Measurements from ENCODE around the gene SMARCAL1.

DNA sequence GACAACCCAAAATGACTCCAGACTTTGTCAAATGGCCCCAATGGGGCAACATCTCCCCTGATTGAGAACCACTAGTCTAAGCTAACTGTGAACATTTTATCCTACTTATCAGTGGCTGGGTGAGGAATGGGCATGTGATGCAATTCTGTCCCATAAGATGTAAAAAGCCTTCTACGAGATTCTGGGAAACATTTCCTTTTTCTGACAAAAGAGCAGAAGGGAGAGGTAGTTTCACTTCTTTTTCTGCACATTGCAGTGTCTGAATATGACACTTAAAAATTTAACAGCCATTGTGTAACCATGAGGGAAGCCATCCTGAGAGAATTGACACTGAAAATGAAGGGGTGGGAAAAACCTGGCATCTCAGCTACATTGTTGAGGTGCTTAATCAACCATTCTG, 22.7 kb upstream of the SMARCAL1 start:
- TF ChIP-seq, protein P1, sequence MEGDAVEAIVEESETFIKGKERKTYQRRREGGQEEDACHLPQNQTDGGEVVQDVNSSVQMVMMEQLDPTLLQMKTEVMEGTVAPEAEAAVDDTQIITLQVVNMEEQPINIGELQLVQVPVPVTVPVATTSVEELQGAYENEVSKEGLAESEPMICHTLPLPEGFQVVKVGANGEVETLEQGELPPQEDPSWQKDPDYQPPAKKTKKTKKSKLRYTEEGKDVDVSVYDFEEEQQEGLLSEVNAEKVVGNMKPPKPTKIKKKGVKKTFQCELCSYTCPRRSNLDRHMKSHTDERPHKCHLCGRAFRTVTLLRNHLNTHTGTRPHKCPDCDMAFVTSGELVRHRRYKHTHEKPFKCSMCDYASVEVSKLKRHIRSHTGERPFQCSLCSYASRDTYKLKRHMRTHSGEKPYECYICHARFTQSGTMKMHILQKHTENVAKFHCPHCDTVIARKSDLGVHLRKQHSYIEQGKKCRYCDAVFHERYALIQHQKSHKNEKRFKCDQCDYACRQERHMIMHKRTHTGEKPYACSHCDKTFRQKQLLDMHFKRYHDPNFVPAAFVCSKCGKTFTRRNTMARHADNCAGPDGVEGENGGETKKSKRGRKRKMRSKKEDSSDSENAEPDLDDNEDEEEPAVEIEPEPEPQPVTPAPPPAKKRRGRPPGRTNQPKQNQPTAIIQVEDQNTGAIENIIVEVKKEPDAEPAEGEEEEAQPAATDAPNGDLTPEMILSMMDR (IDR thresholded peaks at IDR 0.05) = no peak
- TF ChIP-seq ZNF232 (CRISPR knock-in tag; IDR thresholded peaks at IDR 0.05) (no peak), SMAD4 (CRISPR knock-in tag; IDR thresholded peaks at IDR 0.05) (no peak), OVOL2 (CRISPR knock-in tag; IDR thresholded peaks at IDR 0.05; ENCODE audit: borderline replicate concordance) (no peak), NR1H2 (CRISPR knock-in tag; IDR thresholded peaks at IDR 0.05) (no peak), KAT7 (CRISPR knock-in tag; IDR thresholded peaks at IDR 0.05; ENCODE audit: borderline replicate concordance) (no peak)
- TF ChIP-seq, protein P2, sequence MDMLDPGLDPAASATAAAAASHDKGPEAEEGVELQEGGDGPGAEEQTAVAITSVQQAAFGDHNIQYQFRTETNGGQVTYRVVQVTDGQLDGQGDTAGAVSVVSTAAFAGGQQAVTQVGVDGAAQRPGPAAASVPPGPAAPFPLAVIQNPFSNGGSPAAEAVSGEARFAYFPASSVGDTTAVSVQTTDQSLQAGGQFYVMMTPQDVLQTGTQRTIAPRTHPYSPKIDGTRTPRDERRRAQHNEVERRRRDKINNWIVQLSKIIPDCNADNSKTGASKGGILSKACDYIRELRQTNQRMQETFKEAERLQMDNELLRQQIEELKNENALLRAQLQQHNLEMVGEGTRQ (CRISPR knock-in tag; IDR thresholded peaks at IDR 0.05) = no peak
- TF ChIP-seq, protein P3, sequence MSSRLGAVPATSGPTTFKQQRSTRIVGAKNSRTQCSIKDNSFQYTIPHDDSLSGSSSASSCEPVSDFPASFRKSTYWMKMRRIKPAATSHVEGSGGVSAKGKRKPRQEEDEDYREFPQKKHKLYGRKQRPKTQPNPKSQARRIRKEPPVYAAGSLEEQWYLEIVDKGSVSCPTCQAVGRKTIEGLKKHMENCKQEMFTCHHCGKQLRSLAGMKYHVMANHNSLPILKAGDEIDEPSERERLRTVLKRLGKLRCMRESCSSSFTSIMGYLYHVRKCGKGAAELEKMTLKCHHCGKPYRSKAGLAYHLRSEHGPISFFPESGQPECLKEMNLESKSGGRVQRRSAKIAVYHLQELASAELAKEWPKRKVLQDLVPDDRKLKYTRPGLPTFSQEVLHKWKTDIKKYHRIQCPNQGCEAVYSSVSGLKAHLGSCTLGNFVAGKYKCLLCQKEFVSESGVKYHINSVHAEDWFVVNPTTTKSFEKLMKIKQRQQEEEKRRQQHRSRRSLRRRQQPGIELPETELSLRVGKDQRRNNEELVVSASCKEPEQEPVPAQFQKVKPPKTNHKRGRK (CRISPR knock-in tag; IDR thresholded peaks at IDR 0.05; ENCODE audit: borderline replicate concordance) = no peak
- TF ChIP-seq, protein P4, sequence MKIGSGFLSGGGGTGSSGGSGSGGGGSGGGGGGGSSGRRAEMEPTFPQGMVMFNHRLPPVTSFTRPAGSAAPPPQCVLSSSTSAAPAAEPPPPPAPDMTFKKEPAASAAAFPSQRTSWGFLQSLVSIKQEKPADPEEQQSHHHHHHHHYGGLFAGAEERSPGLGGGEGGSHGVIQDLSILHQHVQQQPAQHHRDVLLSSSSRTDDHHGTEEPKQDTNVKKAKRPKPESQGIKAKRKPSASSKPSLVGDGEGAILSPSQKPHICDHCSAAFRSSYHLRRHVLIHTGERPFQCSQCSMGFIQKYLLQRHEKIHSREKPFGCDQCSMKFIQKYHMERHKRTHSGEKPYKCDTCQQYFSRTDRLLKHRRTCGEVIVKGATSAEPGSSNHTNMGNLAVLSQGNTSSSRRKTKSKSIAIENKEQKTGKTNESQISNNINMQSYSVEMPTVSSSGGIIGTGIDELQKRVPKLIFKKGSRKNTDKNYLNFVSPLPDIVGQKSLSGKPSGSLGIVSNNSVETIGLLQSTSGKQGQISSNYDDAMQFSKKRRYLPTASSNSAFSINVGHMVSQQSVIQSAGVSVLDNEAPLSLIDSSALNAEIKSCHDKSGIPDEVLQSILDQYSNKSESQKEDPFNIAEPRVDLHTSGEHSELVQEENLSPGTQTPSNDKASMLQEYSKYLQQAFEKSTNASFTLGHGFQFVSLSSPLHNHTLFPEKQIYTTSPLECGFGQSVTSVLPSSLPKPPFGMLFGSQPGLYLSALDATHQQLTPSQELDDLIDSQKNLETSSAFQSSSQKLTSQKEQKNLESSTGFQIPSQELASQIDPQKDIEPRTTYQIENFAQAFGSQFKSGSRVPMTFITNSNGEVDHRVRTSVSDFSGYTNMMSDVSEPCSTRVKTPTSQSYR (CRISPR knock-in tag; IDR thresholded peaks at IDR 0.05) = no peak
